Measurements from ENCODE around the gene AKT1.

GRCh38 chr14:104830781-104831180, 35.2 kb upstream of the AKT1 start:
- TF ChIP-seq POLR2AphosphoS5 (IDR thresholded peaks at IDR 0.05) (no peak), CTCF (IDR thresholded peaks at IDR 0.05) (no peak), POLR2A (IDR thresholded peaks at IDR 0.05) (no peak)
